A172 (cell line): Measurements from ENCODE around the gene GRIK4. TPM values are rescaled to one million over a fixed set of nuclear protein-coding genes. Genes with fewer than 3 reads are reported as not detected.
A peak's percentile ranks its signal among the peaks of the same experiment; 100 is the strongest.

Source experiments
- DNase-seq: peaks from one replicate; pipeline ENCODE4 v3.0.0-alpha.2; 2015; ENCODE audit warnings: low spot score
- total RNA-seq: library from RNA; depleted of rRNA; stranded (reverse); fragments of >200 nt; shearing (Covaris generic); gene quantifications from 2 replicates; pipeline ENCODE4 v1.2.3, GENCODE V29; 2014

GRIK4 gene
- total RNA-seq, 1 experiment from 2014 or later, result not detected

- DNase-seq, result no peak
These were observed 196.1 kb downstream of the GRIK4 start for GRCh38 chr11:120707663-120708062.

- DNase-seq, result no peak
These were observed 197.1 kb downstream of the GRIK4 start for GRCh38 chr11:120708511-120709183.

- DNase-seq, result no peak
These were observed 198.3 kb downstream of the GRIK4 start for GRCh38 chr11:120709808-120710207.

- DNase-seq, result peak; percentile 72
These were observed 199.0 kb downstream of the GRIK4 start for GRCh38 chr11:120710354-120711131.

GRCh38 chr11:120712014-120712413 lies 200.5 kb downstream of the GRIK4 start:
- no peak for DNase-seq

- no peak for DNase-seq
These were observed 201.3 kb downstream of the GRIK4 start for GRCh38 chr11:120712881-120713280.

- no peak for DNase-seq
These were observed 201.7 kb downstream of the GRIK4 start for GRCh38 chr11:120713296-120713695.

- peak; percentile 2 for DNase-seq
These were observed 202.9 kb downstream of the GRIK4 start for GRCh38 chr11:120714438-120714837.

GRCh38 chr11:120715239-120715638 lies 203.7 kb downstream of the GRIK4 start:
- DNase-seq, result no peak

- no peak for DNase-seq
These were observed 205.5 kb downstream of the GRIK4 start for GRCh38 chr11:120717042-120717441.

GRCh38 chr11:120717623-120718022 lies 206.1 kb downstream of the GRIK4 start:
- DNase-seq, result no peak

- no peak for DNase-seq
These were observed 206.6 kb downstream of the GRIK4 start for GRCh38 chr11:120718171-120718570.

- DNase-seq, result no peak
These were observed 207.8 kb downstream of the GRIK4 start for GRCh38 chr11:120719348-120719747.

GRCh38 chr11:120720760-120721159 lies 209.2 kb downstream of the GRIK4 start:
- DNase-seq, result no peak

- no peak for DNase-seq
These were observed 211.0 kb downstream of the GRIK4 start for GRCh38 chr11:120722524-120722923.

GRCh38 chr11:120723751-120724150 lies 212.2 kb downstream of the GRIK4 start:
- DNase-seq, result no peak

- no peak for DNase-seq
These were observed 216.2 kb downstream of the GRIK4 start for GRCh38 chr11:120727752-120728151.

GRCh38 chr11:120735035-120735434 lies 223.5 kb downstream of the GRIK4 start:
- DNase-seq, result no peak

GRCh38 chr11:120738516-120739046 lies 227.0 kb downstream of the GRIK4 start:
- no peak for DNase-seq

GRCh38 chr11:120739780-120740179 lies 228.2 kb downstream of the GRIK4 start:
- no peak for DNase-seq

GRCh38 chr11:120740380-120740779 lies 228.8 kb downstream of the GRIK4 start:
- DNase-seq, result no peak

- DNase-seq, result no peak
These were observed 232.8 kb downstream of the GRIK4 start for GRCh38 chr11:120744016-120744994.
